HepG2 (cell line): ENCODE measurements around the gene ANAPC16. TPM values are rescaled to one million over a fixed set of nuclear protein-coding genes. Genes with fewer than 3 reads are reported as not detected.

Experiments
- CENPX ChIP-seq: sonication (generic); formaldehyde crosslinking; IDR thresholded peaks from 2 replicates; pipeline ENCODE4 v1.9.0; 2021; ENCODE audit warnings: mild to moderate bottlenecking, missing genetic modification reagents, moderate library complexity
- IRF9 ChIP-seq: sonication (generic); formaldehyde crosslinking; IDR thresholded peaks from 2 replicates; pipeline ENCODE4 v1.8.0; 2022; ENCODE audit warnings: missing genetic modification reagents, mild to moderate bottlenecking, borderline replicate concordance
- KDM4B ChIP-seq: sonication (generic); formaldehyde crosslinking; IDR thresholded peaks from 2 replicates; pipeline ENCODE4 v1.4.0; 2020; ENCODE audit warnings: missing genetic modification reagents
- KLF16 ChIP-seq, 2 experiments: sonication (generic) in 1 of 2; formaldehyde crosslinking in 1 of 2; IDR thresholded peaks; 2 replicates each; pipeline versions ENCODE4 v1.6.1 to v1.8.0; 2016 to 2023; ENCODE audit warnings: missing genetic modification reagents in 2 of 2, missing compliant biosample characterization in 1 of 2
- MAFK ChIP-seq, 2 experiments: IDR thresholded peaks in 1 of 2; conservative IDR thresholded peaks in 1 of 2; 2 replicates each; pipeline ENCODE4 v1.6.1; 2011; ENCODE audit warnings: improper control_type of control experiment in 2 of 2, low read length in 2 of 2
- RBM22 ChIP-seq: fragments of 200-400 bp; formaldehyde crosslinking; optimal IDR thresholded peaks from 2 replicates; pipeline ENCODE3; 2017; ENCODE audit warnings: mild to moderate bottlenecking, low read length, moderate library complexity
- RXRB ChIP-seq: IDR thresholded peaks from 2 replicates; pipeline ENCODE4 v1.6.1; 2016; ENCODE audit warnings: borderline replicate concordance, missing genetic modification reagents, missing compliant biosample characterization
- SIN3B ChIP-seq: fragments of 150-350 bp; IDR thresholded peaks from 2 replicates; pipeline ENCODE4 v1.6.1; 2014; ENCODE audit warnings: low read length
- SMC3 ChIP-seq: IDR thresholded peaks from 2 replicates; pipeline ENCODE4 v1.6.1; 2011; ENCODE audit warnings: low read length, improper control_type of control experiment
- TBX2 ChIP-seq: sonication (generic); formaldehyde crosslinking; IDR thresholded peaks from 2 replicates; pipeline ENCODE4 v1.5.0; 2020; ENCODE audit warnings: missing genetic modification reagents, mild to moderate bottlenecking, borderline replicate concordance
- TEF ChIP-seq: sonication (generic); formaldehyde crosslinking; IDR thresholded peaks from 2 replicates; pipeline ENCODE4 v1.5.0; 2020; ENCODE audit warnings: missing genetic modification reagents
- ZIK1 ChIP-seq: sonication (generic); formaldehyde crosslinking; IDR thresholded peaks from 2 replicates; pipeline ENCODE4 v1.5.0; 2020; ENCODE audit warnings: mild to moderate bottlenecking, low read depth, missing genetic modification reagents, borderline replicate concordance
- ZMYM4 ChIP-seq: sonication (generic); formaldehyde crosslinking; IDR thresholded peaks from 2 replicates; pipeline ENCODE4 v1.8.1; 2023; ENCODE audit warnings: mild to moderate bottlenecking, missing genetic modification reagents
- ZNF333 ChIP-seq: sonication (generic); formaldehyde crosslinking; IDR thresholded peaks from 2 replicates; pipeline ENCODE4 v1.4.0; 2020; ENCODE audit warnings: mild to moderate bottlenecking, missing genetic modification reagents, borderline replicate concordance
- ZNF589 ChIP-seq: sonication (generic); formaldehyde crosslinking; conservative IDR thresholded peaks from 2 replicates; pipeline ENCODE4 v1.8.0; 2022; ENCODE audit warnings: mild to moderate bottlenecking, moderate library complexity, missing genetic modification reagents
- ZNF891 ChIP-seq: sonication (generic); formaldehyde crosslinking; IDR thresholded peaks from 2 replicates; pipeline ENCODE4 v1.5.0; 2020; ENCODE audit warnings: mild to moderate bottlenecking, missing genetic modification reagents
- ZSCAN20 ChIP-seq: sonication (generic); formaldehyde crosslinking; IDR thresholded peaks from 2 replicates; pipeline ENCODE4 v1.4.0; 2020; ENCODE audit warnings: missing genetic modification reagents, mild to moderate bottlenecking, borderline replicate concordance
- polyA plus RNA-seq, 8 experiments: library from polyadenylated mRNA; depleted of rRNA in 3 of 8; stranded (reverse) in 7 of 8; unstranded in 1 of 8; fragments of >200 nt; fragmentation: Illumina TruSeq in 4 of 8; extraction: Trizol in 4 of 8; gene quantifications; 2 replicates each; pipeline versions ENCODE4 v1.2.1 to v1.2.3, GENCODE V29; 2011 to 2016; ENCODE audit warnings: low read depth in 4 of 8, missing spikeins in 1 of 8, mixed read lengths in 1 of 8; ENCODE audit not compliant: insufficient read depth in 1 of 8
- total RNA-seq, 5 experiments: library from RNA; depleted of rRNA; stranded (reverse); fragments of >200 nt; fragmentation: Illumina TruSeq; extraction: Trizol; gene quantifications; 2 replicates each; pipeline ENCODE4 v1.2.3, GENCODE V29; 2016; ENCODE audit warnings: low read depth in 1 of 5
- TF ChIP-seq, protein P1 (sequence below): sonication (generic); formaldehyde crosslinking; IDR thresholded peaks from 2 replicates; pipeline ENCODE4 v1.4.0; 2020; ENCODE audit warnings: missing genetic modification reagents
- TF ChIP-seq, protein P2 (sequence below): IDR thresholded peaks from 2 replicates; pipeline ENCODE4 v1.6.1; 2016; ENCODE audit warnings: control low read depth
- TF ChIP-seq, protein P3 (sequence below): sonication (generic); formaldehyde crosslinking; IDR thresholded peaks from 2 replicates; pipeline ENCODE4 v1.4.0; 2020; ENCODE audit warnings: missing genetic modification reagents, low read depth, mild to moderate bottlenecking, borderline replicate concordance
- TF ChIP-seq, protein P4 (sequence below): sonication (generic); formaldehyde crosslinking; IDR thresholded peaks from 2 replicates; pipeline ENCODE4 v1.4.0; 2020; ENCODE audit warnings: mild to moderate bottlenecking, missing genetic modification reagents

The ANAPC16 gene
- total and polyA plus RNA-seq, 2 of the 13 experiments (the other 11 are each of a cell fraction or from before 2014, with no cell fraction given) = 74.8 to 89.4 TPM

GRCh38 chr10:72272689-72273409, 57.0 kb downstream of the ANAPC16 start (continued):
- TF ChIP-seq, protein P1, sequence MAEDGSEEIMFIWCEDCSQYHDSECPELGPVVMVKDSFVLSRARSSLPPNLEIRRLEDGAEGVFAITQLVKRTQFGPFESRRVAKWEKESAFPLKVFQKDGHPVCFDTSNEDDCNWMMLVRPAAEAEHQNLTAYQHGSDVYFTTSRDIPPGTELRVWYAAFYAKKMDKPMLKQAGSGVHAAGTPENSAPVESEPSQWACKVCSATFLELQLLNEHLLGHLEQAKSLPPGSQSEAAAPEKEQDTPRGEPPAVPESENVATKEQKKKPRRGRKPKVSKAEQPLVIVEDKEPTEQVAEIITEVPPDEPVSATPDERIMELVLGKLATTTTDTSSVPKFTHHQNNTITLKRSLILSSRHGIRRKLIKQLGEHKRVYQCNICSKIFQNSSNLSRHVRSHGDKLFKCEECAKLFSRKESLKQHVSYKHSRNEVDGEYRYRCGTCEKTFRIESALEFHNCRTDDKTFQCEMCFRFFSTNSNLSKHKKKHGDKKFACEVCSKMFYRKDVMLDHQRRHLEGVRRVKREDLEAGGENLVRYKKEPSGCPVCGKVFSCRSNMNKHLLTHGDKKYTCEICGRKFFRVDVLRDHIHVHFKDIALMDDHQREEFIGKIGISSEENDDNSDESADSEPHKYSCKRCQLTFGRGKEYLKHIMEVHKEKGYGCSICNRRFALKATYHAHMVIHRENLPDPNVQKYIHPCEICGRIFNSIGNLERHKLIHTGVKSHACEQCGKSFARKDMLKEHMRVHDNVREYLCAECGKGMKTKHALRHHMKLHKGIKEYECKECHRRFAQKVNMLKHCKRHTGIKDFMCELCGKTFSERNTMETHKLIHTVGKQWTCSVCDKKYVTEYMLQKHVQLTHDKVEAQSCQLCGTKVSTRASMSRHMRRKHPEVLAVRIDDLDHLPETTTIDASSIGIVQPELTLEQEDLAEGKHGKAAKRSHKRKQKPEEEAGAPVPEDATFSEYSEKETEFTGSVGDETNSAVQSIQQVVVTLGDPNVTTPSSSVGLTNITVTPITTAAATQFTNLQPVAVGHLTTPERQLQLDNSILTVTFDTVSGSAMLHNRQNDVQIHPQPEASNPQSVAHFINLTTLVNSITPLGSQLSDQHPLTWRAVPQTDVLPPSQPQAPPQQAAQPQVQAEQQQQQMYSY = no peak
- TF ChIP-seq ZNF333 (CRISPR knock-in tag) (0 out of 2 replicates have a peak, but pooled peaks have one; percentile 46), ZIK1 (CRISPR knock-in tag) (no peak), IRF9 (CRISPR knock-in tag) (no peak), CENPX (CRISPR knock-in tag) (no peak), RBM22 (peak; percentile 79), ZMYM4 (peak; percentile 89), KDM4B (CRISPR knock-in tag) (peak; percentile 80), MAFK (conservative IDR thresholded peaks at IDR 0.05 in 1 of 2, IDR thresholded peaks at IDR 0.05 in 1 of 2; ENCODE audit: low read length in 2 of 2) (no peak), KLF16 (CRISPR knock-in tag; IDR thresholded peaks at IDR 0.05) (peak in 1 of 2 experiments; percentile 94; a peak in 2 of 4 replicates), SMC3 (peak; percentile 37; the same call in 1 of the 2 replicates), TBX2 (CRISPR knock-in tag) (peak; percentile 70; the same call in 1 of the 2 replicates), TEF (peak; percentile 25; the same call in 1 of the 2 replicates), SIN3B (no peak), ZNF589 (no peak), ZSCAN20 (CRISPR knock-in tag) (no peak), RXRB (peak; percentile 78), ZNF891 (CRISPR knock-in tag) (peak; percentile 21; the same call in 1 of the 2 replicates)
- TF ChIP-seq, protein P2, sequence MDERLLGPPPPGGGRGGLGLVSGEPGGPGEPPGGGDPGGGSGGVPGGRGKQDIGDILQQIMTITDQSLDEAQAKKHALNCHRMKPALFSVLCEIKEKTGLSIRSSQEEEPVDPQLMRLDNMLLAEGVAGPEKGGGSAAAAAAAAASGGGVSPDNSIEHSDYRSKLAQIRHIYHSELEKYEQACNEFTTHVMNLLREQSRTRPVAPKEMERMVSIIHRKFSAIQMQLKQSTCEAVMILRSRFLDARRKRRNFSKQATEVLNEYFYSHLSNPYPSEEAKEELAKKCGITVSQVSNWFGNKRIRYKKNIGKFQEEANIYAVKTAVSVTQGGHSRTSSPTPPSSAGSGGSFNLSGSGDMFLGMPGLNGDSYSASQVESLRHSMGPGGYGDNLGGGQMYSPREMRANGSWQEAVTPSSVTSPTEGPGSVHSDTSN (CRISPR knock-in tag) = no peak
- TF ChIP-seq, protein P3, sequence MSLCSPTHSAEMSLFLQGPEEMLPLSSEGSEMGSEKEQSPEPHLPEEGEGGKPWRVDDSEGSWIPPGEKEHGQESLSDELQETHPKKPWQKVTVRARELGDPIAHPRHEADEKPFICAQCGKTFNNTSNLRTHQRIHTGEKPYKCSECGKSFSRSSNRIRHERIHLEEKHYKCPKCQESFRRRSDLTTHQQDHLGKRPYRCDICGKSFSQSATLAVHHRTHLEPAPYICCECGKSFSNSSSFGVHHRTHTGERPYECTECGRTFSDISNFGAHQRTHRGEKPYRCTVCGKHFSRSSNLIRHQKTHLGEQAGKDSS (CRISPR knock-in tag) = peak; percentile 90; the same call in 1 of the 2 replicates
- TF ChIP-seq, protein P4, sequence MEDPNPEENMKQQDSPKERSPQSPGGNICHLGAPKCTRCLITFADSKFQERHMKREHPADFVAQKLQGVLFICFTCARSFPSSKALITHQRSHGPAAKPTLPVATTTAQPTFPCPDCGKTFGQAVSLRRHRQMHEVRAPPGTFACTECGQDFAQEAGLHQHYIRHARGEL (CRISPR knock-in tag) = no peak
